Measurements from ENCODE around the gene FAAP20.

Gene FAAP20

DNA sequence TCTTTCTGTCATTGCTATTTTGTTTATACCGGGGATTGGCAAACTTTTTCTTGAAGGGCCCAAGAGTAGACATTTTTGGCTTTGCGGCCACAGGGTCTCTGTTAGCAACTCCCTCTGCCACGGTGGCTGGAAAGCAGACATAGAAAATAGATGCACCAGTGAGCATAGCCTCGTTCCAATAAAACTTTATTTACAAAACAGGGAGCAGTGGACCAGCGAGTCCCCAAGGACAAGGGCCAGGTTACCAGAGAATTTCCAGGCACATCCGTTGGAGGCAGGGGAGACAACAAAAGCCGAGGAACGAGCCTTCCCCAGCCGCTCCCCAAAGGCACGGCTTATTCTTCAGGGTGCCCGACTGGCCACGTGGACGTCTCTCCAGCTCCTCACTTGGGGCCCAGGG, 26.5 kb downstream of the FAAP20 start:
- TF ChIP-seq CTCF (IDR thresholded peaks at IDR 0.05): no peak
- Histone ChIP-seq H3K9ac (no peak overlapping the region), H3K27me3 (ENCODE audit: control insufficient read depth, insufficient read depth, low read length) (no peaks in the 10 kb centered on the region), H3K79me2 (no peaks in the 10 kb centered on the region), H3K4me2 (ENCODE audit: low read length) (no peak overlapping the region), H3K4me3 (ENCODE audit: low read depth, low read length) (no peak overlapping the region), H2AFZ (no peak overlapping the region), H3K27ac (no peak overlapping the region), H3K4me1 (no peaks in the 10 kb centered on the region), H3K9me3 (ENCODE audit: control insufficient read depth, low read length) (no peaks in the 10 kb centered on the region), H3K36me3 (ENCODE audit: control insufficient read depth, insufficient read depth, low read length) (no peaks in the 10 kb centered on the region)

DNA sequence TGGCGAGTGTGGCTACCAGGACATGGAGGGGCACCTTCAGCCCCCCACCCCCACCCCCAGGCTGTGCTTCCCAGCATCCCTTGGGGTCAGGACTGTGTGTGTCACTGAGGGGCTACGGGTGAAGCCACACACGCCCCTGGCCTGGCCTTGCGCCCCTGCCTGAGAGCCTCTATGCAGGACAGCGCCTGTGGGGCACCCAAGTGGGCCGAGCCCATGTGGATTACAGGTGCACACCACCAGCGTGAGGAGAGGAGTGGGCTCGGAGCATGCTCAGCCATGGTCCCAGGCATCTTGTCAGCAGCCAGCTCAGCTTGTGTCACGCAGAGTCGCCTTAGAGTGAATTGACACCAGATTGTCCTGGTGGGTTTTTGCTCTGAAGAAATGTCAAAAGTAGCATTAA, 27.9 kb downstream of the FAAP20 start:
- H3K4me2 ChIP-seq (ENCODE audit: low read length): no peak overlapping the region
- no peak for TF ChIP-seq CTCF (IDR thresholded peaks at IDR 0.05)
- H3K36me3 ChIP-seq (ENCODE audit: control insufficient read depth, insufficient read depth, low read length): no peaks in the 10 kb centered on the region
- no peaks in the 10 kb centered on the region for H3K79me2 ChIP-seq
- H3K27me3 ChIP-seq (ENCODE audit: control insufficient read depth, insufficient read depth, low read length): no peaks in the 10 kb centered on the region
- no peak overlapping the region for H3K9ac ChIP-seq
- H3K4me1 ChIP-seq: no peaks in the 10 kb centered on the region
- H3K9me3 ChIP-seq (ENCODE audit: control insufficient read depth, low read length): no peaks in the 10 kb centered on the region
- no peak overlapping the region for H3K4me3 ChIP-seq (ENCODE audit: low read depth, low read length)
- H2AFZ ChIP-seq: no peak overlapping the region
- H3K27ac ChIP-seq: no peak overlapping the region

DNA sequence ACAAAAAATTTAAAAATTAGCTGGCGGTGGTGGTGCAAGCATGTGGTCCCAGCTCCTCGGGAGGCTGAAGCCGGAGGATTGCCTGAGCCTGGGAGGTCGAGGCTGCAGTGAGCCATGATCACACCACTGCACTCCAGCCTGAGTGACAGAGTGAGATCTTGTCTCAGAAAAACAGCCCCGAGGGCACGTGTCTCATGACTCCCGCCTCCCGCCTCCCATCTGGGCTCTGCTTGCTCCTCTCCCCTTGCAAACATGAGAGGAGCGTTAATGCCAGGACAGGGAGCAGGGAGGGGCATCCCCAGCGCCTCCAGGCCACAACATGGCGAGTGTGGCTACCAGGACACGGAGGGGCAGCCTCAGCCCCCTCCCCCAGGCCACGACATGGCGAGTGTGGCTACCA, 28.3 kb downstream of the FAAP20 start:
- H3K9ac ChIP-seq: no peak overlapping the region
- no peak overlapping the region for H2AFZ ChIP-seq
- no peaks in the 10 kb centered on the region for H3K79me2 ChIP-seq
- no peak overlapping the region for H3K4me3 ChIP-seq (ENCODE audit: low read depth, low read length)
- no peak for TF ChIP-seq CTCF (IDR thresholded peaks at IDR 0.05)
- H3K27ac ChIP-seq: no peak overlapping the region
- H3K27me3 ChIP-seq (ENCODE audit: control insufficient read depth, insufficient read depth, low read length): no peaks in the 10 kb centered on the region
- H3K9me3 ChIP-seq (ENCODE audit: control insufficient read depth, low read length): no peaks in the 10 kb centered on the region
- H3K36me3 ChIP-seq (ENCODE audit: control insufficient read depth, insufficient read depth, low read length): no peaks in the 10 kb centered on the region
- no peak overlapping the region for H3K4me2 ChIP-seq (ENCODE audit: low read length)
- no peaks in the 10 kb centered on the region for H3K4me1 ChIP-seq

DNA sequence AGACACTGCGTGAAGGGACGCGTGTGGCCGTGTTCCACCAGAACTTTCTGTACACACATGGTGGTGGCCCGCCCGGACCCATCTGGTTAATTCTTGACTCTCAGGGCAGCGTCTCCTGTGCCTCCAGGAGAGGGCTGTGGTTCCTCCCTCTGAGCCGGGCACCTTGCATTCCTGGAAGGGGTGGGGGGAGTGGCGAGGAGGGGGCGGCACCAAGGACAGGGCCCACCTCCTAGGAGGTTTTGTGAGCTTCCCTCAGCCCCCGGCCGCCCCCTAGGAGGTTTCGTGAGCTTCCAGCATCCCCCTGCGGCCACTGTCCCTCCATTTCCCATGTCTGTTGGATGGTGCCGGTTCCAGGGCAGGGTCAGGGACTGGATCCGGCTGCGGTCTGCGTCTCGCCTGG, 28.9 kb downstream of the FAAP20 start:
- Histone ChIP-seq H3K27ac (no peak overlapping the region), H3K79me2 (no peaks in the 10 kb centered on the region), H3K4me1 (no peaks in the 10 kb centered on the region), H3K27me3 (ENCODE audit: control insufficient read depth, insufficient read depth, low read length) (no peaks in the 10 kb centered on the region), H3K4me2 (ENCODE audit: low read length) (no peak overlapping the region), H2AFZ (no peak overlapping the region), H3K9ac (no peak overlapping the region), H3K4me3 (ENCODE audit: low read depth, low read length) (no peak overlapping the region), H3K36me3 (ENCODE audit: control insufficient read depth, insufficient read depth, low read length) (no peaks in the 10 kb centered on the region), H3K9me3 (ENCODE audit: control insufficient read depth, low read length) (no peaks in the 10 kb centered on the region)
- no peak for TF ChIP-seq CTCF (IDR thresholded peaks at IDR 0.05)

DNA sequence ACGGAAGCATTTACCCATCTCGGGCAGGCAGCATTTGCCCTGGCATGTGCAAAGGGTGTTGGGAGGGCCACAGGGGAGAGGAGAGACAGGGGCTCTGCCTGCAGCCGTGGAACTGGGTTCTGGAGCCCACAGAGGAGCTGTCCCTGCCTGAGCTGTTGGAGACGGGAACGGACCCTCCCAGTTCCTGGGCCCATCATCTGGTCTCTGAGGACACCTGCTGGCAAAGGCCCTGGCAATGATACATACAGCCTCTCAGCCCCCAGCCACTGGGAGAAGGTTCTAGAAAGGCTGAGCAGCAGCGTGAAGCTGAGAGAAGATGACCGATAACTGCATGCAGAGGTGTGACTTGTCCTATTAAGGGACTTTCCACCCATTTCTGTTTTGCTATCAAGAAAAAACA, 31.4 kb downstream of the FAAP20 start:
- Histone ChIP-seq H3K4me1 (no peaks in the 10 kb centered on the region), H3K79me2 (no peaks in the 10 kb centered on the region), H3K9ac (no peak overlapping the region), H3K4me2 (ENCODE audit: low read length) (no peak overlapping the region), H3K4me3 (ENCODE audit: low read depth, low read length) (no peak overlapping the region), H3K27me3 (ENCODE audit: control insufficient read depth, insufficient read depth, low read length) (no peaks in the 10 kb centered on the region), H2AFZ (no peak overlapping the region), H3K9me3 (ENCODE audit: control insufficient read depth, low read length) (no peaks in the 10 kb centered on the region), H3K27ac (no peak overlapping the region), H3K36me3 (ENCODE audit: control insufficient read depth, insufficient read depth, low read length) (no peaks in the 10 kb centered on the region)
- no peak for TF ChIP-seq CTCF (IDR thresholded peaks at IDR 0.05)
